ENCODE data around the gene KHDC1. TPM values are rescaled to one million over a fixed set of nuclear protein-coding genes. Genes with fewer than 3 reads are reported as not detected.
"Not testable (repeated sequence)": the region's sequence is repeated elsewhere in the genome, so short reads cannot be mapped to it uniquely, and the experiment has no call there.

Gene KHDC1
- total RNA-seq, 4 donors from 2014 or later = 0.79 to 2.5 (median 1.1) TPM

DNA sequence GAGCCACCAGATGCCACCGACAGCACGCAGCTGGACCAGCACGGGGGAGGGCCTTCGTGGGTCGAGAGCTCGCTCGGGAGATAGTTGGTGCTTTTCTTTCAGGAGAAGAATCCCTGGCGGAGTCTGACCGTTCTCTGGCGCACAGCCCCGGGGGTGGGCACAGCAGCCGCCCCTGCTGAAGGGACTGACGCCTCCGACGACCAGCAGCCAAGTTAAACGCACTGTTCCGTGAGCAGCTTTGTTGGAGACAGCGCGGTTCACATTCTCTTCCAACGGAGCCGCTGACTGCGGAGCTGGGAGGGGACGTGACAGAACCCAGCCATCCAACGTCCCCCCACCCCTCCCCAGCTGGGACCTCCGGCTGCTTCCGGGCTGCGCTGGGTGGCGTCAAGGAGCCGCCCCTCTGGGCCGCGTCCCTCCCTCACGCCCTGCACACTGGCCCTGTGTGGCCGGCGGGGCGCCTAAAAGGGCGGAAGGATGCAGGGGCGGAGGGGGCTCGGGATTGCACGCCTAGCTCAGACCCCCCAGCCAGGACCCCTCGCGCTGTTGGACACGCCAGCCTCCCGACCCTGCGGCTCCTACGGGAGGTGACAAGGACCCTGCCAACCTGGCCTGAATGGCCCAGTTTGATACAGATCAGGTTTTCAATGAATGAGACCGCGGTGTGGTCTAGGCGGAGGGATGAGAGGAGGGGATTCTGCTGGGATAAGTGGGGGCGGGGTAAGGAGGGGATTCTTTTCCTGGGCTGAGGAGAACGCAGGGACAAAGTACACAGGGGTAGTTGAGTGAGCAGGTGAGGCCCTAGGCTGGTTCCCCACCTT is 36.4 kb upstream of the KHDC1 start:
- no peak for DNase-seq (ENCODE audit: low spot score)
- TF ChIP-seq, protein P1, sequence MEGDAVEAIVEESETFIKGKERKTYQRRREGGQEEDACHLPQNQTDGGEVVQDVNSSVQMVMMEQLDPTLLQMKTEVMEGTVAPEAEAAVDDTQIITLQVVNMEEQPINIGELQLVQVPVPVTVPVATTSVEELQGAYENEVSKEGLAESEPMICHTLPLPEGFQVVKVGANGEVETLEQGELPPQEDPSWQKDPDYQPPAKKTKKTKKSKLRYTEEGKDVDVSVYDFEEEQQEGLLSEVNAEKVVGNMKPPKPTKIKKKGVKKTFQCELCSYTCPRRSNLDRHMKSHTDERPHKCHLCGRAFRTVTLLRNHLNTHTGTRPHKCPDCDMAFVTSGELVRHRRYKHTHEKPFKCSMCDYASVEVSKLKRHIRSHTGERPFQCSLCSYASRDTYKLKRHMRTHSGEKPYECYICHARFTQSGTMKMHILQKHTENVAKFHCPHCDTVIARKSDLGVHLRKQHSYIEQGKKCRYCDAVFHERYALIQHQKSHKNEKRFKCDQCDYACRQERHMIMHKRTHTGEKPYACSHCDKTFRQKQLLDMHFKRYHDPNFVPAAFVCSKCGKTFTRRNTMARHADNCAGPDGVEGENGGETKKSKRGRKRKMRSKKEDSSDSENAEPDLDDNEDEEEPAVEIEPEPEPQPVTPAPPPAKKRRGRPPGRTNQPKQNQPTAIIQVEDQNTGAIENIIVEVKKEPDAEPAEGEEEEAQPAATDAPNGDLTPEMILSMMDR (IDR thresholded peaks at IDR 0.05) = no peak
- no peak for ATAC-seq (ENCODE audit: low FRiP score)

DNA sequence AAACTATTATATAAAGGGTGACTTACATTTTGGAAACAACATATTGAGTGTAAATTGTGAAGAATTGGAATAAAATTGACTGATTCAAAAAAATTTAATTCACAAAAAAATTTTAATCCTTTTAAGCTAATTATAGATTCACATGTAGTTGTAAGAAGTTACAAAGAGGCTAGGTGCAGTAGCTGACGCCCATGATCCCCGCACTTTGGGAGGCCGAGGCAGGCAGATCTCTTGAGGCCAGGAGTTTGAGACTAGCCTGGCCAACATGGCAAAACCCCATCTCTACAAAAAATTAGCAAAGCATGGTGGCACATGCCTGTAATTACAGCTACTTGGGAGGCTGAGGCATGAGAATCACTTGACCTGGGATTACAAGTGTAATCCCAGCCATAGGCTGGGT is 30.3 kb upstream of the KHDC1 start:
- TF ChIP-seq, protein P1 (IDR thresholded peaks at IDR 0.05) = no peak
- ATAC-seq (ENCODE audit: low FRiP score) (no peak), DNase-seq (ENCODE audit: low spot score) (no peak)

DNA sequence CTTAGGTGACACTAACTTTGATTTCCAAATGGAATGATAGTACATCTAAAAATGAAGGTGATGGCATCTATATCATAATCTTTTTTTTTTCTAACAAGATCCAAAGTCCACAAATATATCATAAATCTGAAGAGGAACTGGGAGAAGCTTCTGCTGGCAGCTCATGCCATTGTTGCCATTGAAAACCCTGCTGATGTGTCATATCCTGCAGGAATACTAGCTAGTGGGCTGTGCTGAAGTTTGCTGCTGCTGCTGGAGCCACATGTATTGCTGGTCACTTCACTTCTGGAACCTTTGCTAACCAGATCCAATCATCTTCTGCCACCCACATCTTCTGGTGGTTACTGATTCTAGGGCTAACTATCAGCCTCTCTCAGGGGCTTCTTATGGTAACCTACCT is 27.4 kb upstream of the KHDC1 start:
- DNase-seq (ENCODE audit: low spot score) = no peak
- TF ChIP-seq, protein P1 (IDR thresholded peaks at IDR 0.05) = no peak
- ATAC-seq (ENCODE audit: low FRiP score) = no peak

DNA sequence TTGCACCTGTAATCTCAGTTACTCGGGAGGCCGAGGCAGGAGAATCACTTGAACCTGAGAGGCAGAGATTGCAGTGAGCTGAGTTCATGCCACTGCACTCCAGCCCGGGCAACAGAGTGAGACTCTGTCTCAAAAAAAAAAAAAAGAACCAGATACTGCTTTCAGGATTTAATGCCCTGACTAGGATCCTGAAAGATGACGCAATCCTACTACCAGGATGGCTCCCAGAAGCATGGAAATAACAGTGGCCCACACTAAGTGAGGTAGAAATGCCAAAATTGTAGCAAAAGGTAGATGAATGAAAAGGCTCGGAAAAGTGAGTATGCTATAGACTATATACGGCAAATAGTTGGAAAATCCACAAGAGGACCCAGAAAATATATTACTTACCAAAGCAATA is 23.8 kb upstream of the KHDC1 start:
- TF ChIP-seq, protein P1 (IDR thresholded peaks at IDR 0.05) = no peak
- ATAC-seq (ENCODE audit: low FRiP score) = no peak
- no peak for DNase-seq (ENCODE audit: low spot score)

DNA sequence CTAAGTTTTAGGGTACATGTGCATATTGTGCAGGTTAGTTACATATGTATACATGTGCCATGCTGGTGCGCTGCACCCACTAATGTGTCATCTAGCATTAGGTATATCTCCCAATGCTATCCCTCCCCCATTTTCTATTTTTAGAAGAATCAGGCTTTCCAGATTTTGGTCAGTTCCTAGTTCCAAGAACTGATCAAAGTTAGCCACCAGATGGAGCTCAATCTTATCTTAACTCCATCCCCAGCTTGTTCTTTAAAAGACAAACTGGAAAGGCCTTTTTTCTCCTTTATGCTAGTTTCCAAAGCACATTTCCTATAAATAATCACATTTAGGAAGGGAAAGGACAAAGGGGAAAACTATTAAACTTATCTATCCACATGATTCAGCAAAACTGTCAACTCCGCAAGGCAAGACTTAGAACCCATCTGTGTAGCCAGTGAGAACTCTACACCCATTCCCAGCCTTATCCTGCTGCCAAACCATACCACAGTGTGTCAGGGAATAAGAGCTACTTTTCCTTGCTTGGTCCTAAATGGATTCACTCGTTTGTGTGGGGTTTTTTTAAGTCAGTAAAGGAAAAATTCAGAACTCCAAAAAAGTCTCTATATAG is 22.8 kb upstream of the KHDC1 start:
- no peak for DNase-seq (ENCODE audit: low spot score)
- no peak for ATAC-seq (ENCODE audit: low FRiP score)
- TF ChIP-seq, protein P1 (IDR thresholded peaks at IDR 0.05) = no peak

DNA sequence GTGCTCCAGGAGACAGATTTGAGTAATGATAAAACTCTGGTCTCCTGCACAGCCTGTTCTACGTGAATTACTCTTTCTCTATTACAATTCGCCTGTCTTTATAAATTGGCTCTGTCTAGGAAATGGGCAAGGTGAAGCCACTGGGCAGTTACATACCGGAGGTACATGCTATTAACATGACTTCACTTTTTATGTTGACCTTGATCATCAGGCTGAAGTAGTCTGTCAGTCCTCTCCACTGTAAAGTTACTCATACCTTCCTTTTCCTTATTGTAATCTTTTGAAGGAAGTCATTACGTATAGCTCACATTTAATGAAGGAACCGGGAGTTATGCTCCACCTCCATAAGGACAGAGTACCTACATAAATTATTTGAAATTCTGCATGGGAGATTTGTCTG is 19.9 kb upstream of the KHDC1 start:
- TF ChIP-seq, protein P1 (IDR thresholded peaks at IDR 0.05) = no peak
- DNase-seq (ENCODE audit: low spot score) (no peak), ATAC-seq (ENCODE audit: low FRiP score) (no peak)

DNA sequence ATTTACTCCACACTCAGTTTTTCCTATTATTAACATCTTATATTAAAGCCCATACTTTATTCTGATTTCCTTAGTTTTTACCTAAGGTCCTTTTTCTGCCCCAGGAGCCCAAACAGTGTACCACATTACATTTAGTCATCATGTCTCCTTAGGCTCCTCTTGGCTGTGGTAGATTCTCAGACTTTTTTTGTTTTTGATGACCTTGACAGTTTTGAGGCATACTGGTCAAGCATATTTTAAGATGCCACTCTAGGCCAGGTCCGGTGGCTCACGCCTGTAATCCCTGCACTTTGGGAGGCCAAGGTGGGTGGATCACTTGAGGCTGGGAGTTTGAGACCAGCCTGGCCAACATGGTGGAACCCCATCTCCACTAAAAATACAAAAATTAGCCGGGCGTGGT is 18.7 kb upstream of the KHDC1 start:
- DNase-seq (ENCODE audit: low spot score); ATAC-seq (ENCODE audit: low FRiP score): not testable (repeated sequence)

DNA sequence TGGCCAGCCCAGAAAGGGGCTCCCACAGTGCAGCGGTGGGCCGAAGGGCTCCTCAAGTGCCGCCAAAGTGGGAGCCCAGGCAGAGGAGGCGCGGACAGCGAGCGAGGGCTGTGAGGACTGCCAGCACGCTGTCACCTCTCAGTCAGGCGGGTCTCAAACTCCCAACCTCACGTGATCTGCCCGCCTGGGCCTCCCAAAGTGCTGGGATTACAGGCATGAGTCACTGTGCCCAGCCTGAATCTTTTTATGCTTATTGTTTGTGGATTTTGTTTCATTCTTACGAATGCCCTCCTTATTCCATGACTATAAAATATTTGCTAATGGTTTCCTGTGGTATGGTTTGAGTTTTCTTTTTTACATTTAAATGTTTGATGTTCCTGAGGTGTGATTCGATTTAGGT is 6.3 kb upstream of the KHDC1 start:
- not testable (repeated sequence) for ATAC-seq (ENCODE audit: low FRiP score); DNase-seq (ENCODE audit: low spot score)

DNA sequence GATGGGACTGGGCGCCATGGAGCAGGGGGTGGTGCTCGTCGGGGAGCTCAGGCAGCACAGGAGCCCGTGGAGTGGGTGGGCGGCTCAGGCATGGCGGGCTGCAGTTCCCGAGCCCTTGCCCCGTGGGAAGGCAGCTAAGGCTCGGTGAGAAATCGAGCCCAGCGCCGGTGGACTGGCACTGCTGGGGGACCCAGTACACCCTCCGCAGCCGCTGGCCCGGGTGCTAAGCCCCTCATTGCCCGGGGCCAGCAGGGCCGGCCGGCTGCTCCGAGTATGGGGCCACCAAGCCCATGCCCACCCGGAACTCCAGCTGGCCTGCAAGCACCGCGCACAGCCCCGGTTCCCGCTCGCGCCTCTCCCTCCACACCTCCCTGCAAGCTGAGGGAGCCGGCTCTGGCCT is 5.9 kb upstream of the KHDC1 start:
- not testable (repeated sequence) for DNase-seq (ENCODE audit: low spot score); ATAC-seq (ENCODE audit: low FRiP score)

Data from omental fat pad (tissue), 4 donors.